IMR-90 (cell line): ENCODE measurements around the gene CDHR2. TPM values are rescaled to one million over a fixed set of nuclear protein-coding genes. Genes with fewer than 3 reads are reported as not detected.

Experiments
- MAFK ChIP-seq: IDR thresholded peaks from 2 replicates; pipeline ENCODE4 v1.6.1; 2012; ENCODE audit warnings: low read depth, low read length, improper control_type of control experiment
- MXI1 ChIP-seq: IDR thresholded peaks from 2 replicates; pipeline ENCODE4 v1.6.1; 2012; ENCODE audit warnings: low read depth, mild to moderate bottlenecking, low read length, moderate library complexity, borderline replicate concordance
- POLR2A ChIP-seq: IDR thresholded peaks from 2 replicates; pipeline ENCODE4 v1.6.1; 2012; ENCODE audit warnings: mild to moderate bottlenecking, low read depth, low read length
- RAD21 ChIP-seq: IDR thresholded peaks from 2 replicates; pipeline ENCODE4 v1.6.1; 2012; ENCODE audit warnings: low read length, improper control_type of control experiment
- microRNA-seq, 2 experiments: library from miRNA; stranded (forward) in 1 of 2; unstranded in 1 of 2; fragments of 10-50 nt in 1 of 2; fragments of <30 nt in 1 of 2; gene quantifications in 1 of 2; microRNA quantifications in 1 of 2; one replicate each; pipeline versions ENCODE3 to v1.1.0; 2013 to 2020; ENCODE audit not compliant: insufficient read depth in 1 of 2, insufficient read length in 1 of 2, unreplicated experiment in 1 of 2
- polyA plus RNA-seq, 3 experiments: library from polyadenylated mRNA; depleted of rRNA; stranded (reverse); fragments of >200 nt; gene quantifications; 2 replicates each; pipeline ENCODE4 v1.2.3, GENCODE V29; 2012; ENCODE audit warnings: low replicate concordance in 1 of 3
- small RNA-seq, 5 experiments: library from RNA; depleted of rRNA; stranded (forward); fragments of <200 nt; gene quantifications; one replicate each; pipeline ENCODE3, GENCODE V24; 2012
- total RNA-seq: library from RNA; depleted of rRNA; stranded (reverse); fragments of >200 nt; gene quantifications from 2 replicates; pipeline ENCODE4 v1.2.3, GENCODE V29; 2012; rRNA removed

CDHR2 gene
- total and polyA plus RNA-seq, 2 of the 4 experiments (the other 2 are of a cell fraction): not detected

DNA sequence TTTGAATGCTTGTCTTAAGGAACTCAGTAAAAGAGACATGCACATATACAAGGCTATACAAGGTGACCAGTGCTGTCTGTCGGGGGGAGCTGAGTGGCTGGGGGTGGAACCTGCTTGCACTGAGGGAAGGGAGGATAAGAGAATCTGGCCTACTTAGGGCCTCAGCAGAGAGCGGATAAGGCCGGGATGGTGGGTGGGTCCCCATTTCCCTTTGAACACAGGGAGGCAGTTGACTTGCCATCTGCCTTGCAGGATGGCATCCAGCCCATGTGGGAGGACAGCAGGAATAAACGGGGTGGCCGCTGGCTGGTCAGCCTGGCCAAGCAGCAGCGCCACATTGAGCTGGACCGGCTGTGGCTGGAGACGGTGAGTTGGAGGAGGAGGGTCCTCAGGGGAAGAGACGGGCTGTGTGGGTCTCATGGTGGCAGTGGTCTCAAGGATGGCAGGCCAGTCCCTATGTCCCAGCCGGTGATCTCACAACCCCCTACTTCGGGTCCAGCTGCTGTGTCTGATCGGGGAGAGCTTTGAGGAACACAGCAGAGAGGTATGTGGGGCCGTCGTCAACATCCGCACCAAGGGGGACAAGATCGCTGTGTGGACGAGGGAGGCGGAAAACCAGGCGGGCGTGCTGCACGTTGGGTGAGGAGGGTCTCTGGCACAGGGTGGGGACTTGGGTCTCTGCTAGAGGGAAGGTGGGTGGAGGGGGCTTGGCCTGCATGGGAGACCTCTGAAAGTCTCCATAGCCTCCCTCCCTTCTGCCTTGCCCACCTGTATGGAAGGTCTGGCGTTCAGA, 95.9 kb downstream of the CDHR2 start (continued):
- TF ChIP-seq POLR2A (no peak), RAD21 (no peak), MAFK (no peak), MXI1 (no peak)

Small RNAs within 50 kb of the gene (microRNA-seq; reads per million reads assigned to microRNA genes)
- gene MIR4281 (ENCODE audit: insufficient read depth in 1 of 2, insufficient read length in 1 of 2, unreplicated experiment in 1 of 2): 0 reads per million in 2 experiments
- gene RF00019 (ENCODE audit: insufficient read depth, insufficient read length): not detected
- gene RN7SL684P (ENCODE audit: insufficient read depth, insufficient read length): not detected

Small RNAs within 50 kb of the gene (small RNA-seq; reads per million reads assigned to genes)
- gene MIR4281: 0 reads per million in 5 experiments
- 0 reads per million in 5 experiments for gene RF00019
- 0 reads per million in 5 experiments for gene RN7SL684P

Other genes with a start within 250 kb of the CDHR2 start
- 107 and 124 TPM in 2 replicates for gene KIAA1191, start 187.6 kb upstream of the CDHR2 start, total RNA-seq
- gene KIAA1191, start 187.6 kb upstream of the CDHR2 start, polyA plus RNA-seq (2012; rRNA removed): 107 and 114 TPM in 2 replicates
- gene ARL10, start 183.9 kb upstream of the CDHR2 start, total RNA-seq: 3.6 and 4.4 TPM in 2 replicates
- gene ARL10, start 183.9 kb upstream of the CDHR2 start, polyA plus RNA-seq (2012; rRNA removed): 5.0 and 6.0 TPM in 2 replicates
- 28.0 and 33.3 TPM in 2 replicates for gene NOP16, start 160.7 kb upstream of the CDHR2 start, total RNA-seq
- gene NOP16, start 160.7 kb upstream of the CDHR2 start, polyA plus RNA-seq (2012; rRNA removed): 60.4 and 61.3 TPM in 2 replicates
- 33.3 and 35.0 TPM in 2 replicates for gene HIGD2A, start 160.6 kb upstream of the CDHR2 start, total RNA-seq
- gene HIGD2A, start 160.6 kb upstream of the CDHR2 start, polyA plus RNA-seq (2012; rRNA removed): 131 and 146 TPM in 2 replicates
- gene CLTB, start 132.8 kb upstream of the CDHR2 start, total RNA-seq: 87.6 and 122 TPM in 2 replicates
- gene CLTB, start 132.8 kb upstream of the CDHR2 start, polyA plus RNA-seq (2012; rRNA removed): 99.9 and 133 TPM in 2 replicates
- 47.0 and 50.3 TPM in 2 replicates for gene FAF2, start 101.0 kb upstream of the CDHR2 start, total RNA-seq
- gene FAF2, start 101.0 kb upstream of the CDHR2 start, polyA plus RNA-seq (2012; rRNA removed): 31.3 and 32.9 TPM in 2 replicates
- gene RNF44, start 11.9 kb upstream of the CDHR2 start, total RNA-seq: 0.54 and 0.83 TPM in 2 replicates
- 12.4 and 13.2 TPM in 2 replicates for gene RNF44, start 11.9 kb upstream of the CDHR2 start, polyA plus RNA-seq (2012; rRNA removed)
- 2.5 and 3.0 TPM in 2 replicates for gene GPRIN1, start 60.8 kb downstream of the CDHR2 start, total RNA-seq
- gene GPRIN1, start 60.8 kb downstream of the CDHR2 start, polyA plus RNA-seq (2012; rRNA removed): 4.7 and 5.1 TPM in 2 replicates
- gene SNCB, start 81.2 kb downstream of the CDHR2 start, total RNA-seq: not detected in 2 replicates
- 0.40 and 0.41 TPM in 2 replicates for gene SNCB, start 81.2 kb downstream of the CDHR2 start, polyA plus RNA-seq (2012; rRNA removed)
- not detected in 2 replicates for gene EIF4E1B, start 81.3 kb downstream of the CDHR2 start, total RNA-seq
- gene EIF4E1B, start 81.3 kb downstream of the CDHR2 start, polyA plus RNA-seq (2012; rRNA removed): not detected in 2 replicates
- 34.2 and 35.3 TPM in 2 replicates for gene TSPAN17, start 98.1 kb downstream of the CDHR2 start, total RNA-seq
- 40.9 and 41.6 TPM in 2 replicates for gene TSPAN17, start 98.1 kb downstream of the CDHR2 start, polyA plus RNA-seq (2012; rRNA removed)